Activated CD8-positive, alpha-beta memory T cell treated with anti-CD3 and anti-CD28 coated beads, Interleukin-2, amount 50 U/mL, for 24 hours (primary cell): ENCODE measurements around the gene DMBX1.

Experiments used
- DNase-seq: peaks from one replicate; pipeline ENCODE4 v3.0.0-alpha.2; 2020; ENCODE audit errors: extremely low read depth

Gene DMBX1

DNA sequence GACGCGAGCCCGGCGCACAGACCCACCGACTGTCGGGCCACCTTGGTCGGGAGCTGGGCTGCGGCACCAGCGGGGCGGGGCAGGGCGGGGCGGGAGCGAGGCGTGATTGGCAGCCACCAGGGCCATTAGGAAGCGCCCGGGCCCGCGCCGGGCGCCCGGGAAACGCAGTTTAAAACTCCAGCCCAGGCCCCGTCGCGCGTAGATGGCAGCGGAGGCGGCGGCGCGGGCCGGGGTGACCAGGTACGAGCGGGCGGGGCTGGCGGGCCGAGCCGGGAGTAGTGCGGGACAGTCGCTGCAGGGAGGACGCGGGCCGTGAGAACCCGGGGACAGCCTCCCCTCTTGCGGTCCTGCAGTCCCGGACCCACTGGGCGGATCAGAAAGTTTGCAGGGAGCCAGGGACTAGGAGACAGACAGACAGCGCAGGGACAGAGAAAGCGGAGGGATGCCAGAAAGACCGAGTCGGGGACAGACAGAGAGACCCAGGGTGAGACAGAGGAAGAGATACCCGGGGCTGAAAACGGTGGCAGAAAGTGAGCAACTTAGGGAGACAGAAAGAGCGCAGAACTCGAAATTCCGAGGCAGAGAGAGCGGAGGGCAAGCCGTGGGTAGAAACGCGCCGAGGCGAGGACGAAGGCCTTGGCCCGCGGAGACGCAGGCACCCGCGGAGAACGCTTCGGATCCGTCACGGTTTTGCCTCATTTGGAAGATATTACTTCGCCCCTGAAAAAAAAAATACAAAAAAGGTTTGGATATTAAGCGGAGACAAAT, at the start of gene DMBX1:
Gene DMBX1, plus strand, starts transcription at position 199 of the 768 bp plus-strand sequence. CDS start 17,175 bp downstream, outside the sequence.
- DNase-seq = no peak

DNA sequence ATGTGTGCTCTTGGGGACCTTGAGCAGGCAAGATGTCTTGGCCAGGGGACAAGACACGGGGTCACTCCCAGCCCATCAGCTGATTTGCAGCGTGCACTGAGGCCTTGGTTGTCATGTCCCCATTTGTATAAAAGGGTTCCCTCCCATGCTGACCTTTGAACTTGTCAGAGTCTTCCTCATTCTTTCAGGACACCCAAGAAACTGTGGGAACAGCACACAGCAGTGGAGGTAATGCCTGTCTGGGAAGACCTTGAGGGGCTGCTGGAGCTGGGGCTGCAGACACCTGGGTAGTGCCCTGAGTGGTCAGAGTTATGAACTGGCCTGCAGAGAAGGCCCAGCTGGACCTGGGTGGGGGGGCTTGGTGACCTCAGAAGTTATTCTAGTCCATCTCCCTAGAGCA, 49.2 kb upstream of the DMBX1 start:
- no peak for DNase-seq

DNA sequence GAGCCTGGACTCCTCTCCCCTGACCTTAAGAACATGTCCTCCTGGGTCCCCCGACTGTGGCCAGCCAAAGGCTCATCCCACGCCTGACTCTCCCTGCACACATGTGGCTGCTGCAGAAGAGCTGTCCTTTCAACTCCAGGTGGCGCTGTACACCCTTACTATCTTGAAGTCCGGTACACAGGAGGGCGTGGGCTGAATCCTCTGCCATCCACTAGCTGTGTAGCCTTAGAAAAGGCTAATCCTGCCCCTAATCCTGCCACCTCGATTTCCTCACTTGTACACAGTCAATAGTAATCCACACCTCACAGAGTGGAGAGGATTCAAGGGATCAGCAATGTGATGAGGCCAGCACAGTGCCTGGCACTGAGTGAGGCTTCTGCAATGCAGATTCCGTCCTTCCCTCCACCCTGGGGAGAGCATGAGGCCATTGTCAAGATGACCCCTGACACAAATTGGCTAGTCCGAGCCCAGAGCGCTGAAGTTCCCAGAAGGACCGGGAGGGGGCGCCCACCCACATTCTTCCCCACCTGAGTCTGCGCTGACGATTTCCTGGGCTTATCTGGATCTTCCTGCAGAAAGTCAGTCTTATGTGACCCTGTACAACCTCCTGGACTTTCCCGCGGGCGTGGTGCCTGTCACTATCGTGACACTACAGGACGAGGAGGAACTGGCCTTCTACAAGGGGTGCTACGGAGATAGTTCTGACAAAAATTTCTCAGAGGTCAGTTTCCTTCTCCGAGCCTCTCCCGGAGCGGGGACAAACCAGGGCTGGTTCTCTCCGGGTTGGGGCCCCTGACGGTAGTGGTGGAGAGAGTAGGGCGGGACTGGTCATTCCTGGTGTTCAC, 47.1 kb upstream of the DMBX1 start:
- DNase-seq = peak; percentile 35

DNA sequence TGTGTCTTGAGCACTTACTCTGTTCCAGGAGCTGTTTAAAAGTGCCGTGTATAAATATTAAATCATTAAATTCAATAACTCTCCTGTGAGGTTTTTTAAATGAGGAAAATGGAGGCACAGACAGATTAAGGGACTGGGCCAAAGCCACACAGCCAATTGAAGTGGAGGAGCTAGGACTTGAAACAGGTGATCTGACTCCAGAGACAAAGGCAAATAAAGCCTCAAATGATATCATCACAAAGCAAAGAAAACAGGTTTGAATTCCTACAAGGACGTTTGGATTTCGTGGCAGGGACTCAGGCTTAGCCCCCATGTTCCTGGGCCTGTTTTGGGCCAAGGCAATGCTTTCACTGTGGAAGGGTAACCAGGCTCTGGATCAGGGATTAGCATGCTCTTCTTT, 45.2 kb upstream of the DMBX1 start:
- no peak for DNase-seq

DNA sequence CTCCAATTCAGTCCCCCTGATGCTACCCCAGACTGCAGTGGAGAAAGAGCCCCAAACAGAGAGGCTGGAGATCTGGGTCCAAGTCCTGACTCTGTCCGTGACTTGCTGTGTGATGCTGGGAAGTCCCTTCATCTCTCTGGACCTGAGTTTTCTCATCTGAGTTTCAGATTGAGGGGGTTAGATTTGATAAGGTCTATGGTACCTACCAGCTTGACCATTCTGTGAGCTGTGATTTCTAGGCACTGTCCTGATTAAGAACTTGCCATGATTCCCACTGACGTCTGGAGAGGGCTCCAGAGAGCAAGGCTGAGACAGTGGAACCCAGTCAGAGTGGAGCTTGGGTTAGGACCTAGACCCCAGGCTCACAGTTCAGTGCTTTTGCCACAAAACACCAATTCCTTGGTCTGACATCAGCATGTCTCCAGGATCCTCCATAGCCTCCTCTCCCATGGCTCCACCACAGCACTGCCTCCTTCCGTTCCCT, 43.8 kb upstream of the DMBX1 start:
- no peak for DNase-seq

DNA sequence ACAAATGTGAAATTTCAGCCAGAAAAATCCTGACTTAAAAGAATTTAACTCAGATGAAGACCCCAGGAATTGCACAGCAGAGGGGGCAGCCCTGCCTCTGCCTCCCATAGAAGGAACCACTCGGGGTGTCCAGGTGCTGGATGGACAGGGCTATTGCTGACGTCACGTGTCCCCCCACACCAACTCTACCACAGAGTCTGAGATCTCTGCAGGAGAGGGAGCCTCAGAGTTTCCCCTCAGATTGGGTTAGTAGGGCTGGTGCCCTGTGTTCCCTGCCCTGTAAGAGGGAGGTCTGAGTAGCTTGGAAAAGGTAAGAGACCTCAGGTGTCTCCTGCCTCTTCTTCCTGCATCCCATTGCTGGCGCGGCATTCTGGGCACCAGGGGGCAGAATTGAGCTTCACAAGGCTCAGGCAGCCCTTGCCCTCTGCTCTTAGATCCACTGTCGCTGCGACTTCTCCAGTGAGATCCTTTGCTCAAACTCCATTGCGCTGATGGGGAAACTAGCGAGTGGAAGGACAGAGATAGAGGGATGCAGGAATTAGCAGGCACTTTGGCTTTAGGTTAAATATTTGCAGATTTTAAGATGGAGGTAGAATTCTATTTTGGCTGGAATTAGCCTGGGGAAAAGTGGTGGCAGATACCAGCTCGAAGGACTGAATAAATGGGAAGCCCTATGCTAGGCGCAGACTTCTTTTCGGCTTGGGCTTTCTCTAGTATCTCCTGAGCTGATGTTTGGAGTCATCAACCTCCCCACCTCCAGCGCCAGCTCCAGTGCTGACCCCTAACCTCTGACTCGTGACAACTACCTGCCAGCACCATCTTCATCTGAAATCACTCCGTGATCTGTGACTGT, 42.8 kb upstream of the DMBX1 start:
- peak; percentile 52 for DNase-seq

DNA sequence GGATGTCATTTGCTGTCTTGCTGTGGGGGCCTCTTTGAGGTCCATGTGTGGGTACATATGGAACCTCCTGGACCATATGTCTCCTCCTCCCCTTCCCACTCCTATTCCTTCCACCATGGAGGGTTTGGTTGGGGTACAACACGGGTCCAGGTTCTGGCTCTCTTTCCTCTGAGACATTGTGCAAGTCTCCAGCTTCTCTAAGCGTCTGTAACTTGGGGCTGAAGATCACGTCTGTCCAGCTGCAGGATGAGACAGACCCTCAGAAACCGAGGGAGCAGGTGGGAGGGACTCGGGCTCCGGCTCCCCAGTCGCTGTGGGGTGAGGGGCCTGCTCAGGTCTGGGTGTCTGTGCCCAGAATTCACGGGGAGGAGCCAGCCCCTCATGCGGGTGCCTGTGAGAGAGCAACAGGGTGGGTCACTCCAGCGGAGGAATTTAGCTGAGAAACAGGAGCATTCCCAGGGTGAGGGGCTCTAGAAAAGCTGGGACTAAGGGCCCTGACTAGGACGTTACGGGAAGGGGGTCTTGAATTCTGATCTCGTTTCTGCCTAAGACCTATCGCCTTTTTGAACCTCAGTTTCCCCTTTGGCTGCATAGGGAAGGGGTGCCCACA, 42.0 kb upstream of the DMBX1 start:
- DNase-seq = no peak

DNA sequence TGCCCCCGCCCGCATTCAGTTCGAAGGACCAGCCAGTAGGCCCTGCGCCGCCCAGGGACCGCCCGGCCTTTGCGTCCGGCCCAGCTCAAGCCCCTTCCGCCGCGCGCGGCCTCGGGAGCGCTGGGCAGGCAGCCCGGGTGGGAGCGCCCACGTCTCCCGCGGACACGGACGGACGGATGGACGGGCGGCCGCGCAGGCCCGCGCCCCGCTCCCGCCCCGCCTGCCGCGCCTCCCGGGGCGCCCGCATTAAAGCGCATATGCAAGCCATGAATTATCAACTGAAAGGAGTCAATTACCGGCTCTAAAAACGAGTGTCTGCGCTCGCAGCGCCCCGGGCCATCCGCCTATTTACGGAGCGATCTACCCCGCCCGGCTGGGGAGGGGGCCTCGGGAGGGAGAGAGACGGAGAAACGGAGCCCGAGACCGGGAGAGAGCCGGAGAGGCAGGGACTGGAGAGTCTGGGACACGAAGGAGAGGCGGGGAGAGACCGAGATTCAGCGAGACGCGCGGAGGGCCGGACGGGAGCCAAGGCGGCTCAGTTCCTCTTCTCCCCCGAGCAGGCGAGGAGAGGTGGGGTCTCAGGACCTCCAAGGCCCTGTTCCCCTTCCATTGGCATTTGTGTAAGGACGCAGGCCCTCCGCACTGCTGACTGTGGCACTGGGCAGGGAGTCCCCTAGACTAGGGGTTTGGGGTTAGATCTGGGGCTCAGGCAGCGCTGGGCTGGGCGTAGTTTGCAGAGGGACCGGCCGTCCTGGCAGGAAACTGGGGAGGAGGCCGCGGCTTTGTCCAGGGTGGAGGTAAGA, 41.3 kb upstream of the DMBX1 start:
- DNase-seq = no peak

DNA sequence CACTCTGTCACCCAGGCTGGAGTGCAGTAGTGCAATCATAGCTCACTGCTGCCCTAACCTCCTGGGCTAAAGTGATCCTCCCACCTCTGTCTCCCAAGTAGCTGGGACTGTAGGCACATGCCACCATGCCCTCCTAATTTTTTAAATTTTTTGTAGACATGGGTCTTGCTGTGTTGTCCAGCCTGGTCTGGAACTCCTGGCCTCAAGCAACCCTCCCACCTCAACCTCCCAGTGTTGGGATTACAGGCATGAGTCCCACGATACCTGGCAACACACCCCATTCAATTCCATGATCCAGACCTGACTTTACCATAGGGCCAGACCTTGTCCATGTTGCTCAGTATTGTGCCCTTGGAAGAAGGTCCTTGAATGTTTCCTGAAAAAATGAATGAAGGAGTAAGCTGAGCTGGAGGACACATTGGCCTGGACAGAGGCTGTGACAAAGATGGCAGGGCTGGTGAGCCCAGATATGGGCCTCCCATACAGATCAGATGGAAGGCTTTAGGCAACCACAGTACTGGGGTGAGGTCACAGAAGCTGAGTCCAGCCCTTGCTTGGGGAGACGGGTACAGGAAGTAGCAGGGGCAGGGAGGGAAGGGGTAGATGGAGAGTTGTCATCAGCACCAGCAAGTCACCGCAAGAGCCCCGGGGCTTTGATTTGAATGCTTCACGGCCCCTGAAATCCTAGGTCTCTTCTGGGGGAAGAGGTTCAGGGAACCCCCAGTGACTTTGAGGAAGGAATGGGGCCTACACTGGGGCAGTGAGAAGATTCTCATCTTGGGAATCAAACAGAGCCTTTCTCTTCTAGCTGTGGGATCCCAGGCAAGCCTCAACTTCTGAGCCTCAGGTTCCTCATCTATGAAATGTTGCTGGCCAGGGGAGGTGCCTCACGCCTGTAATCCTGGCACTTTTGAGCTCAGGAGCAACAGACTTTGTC, 40.1 kb upstream of the DMBX1 start:
- no peak for DNase-seq

DNA sequence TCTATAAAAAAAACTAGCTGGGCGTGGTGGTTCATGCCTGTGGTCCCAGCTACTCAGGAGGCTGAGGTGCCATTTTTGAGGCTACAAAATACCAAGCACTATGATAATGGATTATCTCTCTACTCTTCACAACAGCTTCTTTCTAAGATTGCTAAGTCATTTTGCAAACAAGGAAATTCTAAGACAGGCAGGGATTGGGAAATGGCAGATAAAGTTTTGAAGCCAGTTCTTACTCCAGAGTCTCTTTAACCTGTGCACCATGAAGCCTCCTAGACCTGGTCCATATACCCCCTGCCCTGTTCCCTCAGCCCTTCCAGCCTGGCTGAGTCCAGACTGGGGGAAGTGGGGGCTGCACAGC, 39.5 kb upstream of the DMBX1 start:
- DNase-seq = no peak

DNA sequence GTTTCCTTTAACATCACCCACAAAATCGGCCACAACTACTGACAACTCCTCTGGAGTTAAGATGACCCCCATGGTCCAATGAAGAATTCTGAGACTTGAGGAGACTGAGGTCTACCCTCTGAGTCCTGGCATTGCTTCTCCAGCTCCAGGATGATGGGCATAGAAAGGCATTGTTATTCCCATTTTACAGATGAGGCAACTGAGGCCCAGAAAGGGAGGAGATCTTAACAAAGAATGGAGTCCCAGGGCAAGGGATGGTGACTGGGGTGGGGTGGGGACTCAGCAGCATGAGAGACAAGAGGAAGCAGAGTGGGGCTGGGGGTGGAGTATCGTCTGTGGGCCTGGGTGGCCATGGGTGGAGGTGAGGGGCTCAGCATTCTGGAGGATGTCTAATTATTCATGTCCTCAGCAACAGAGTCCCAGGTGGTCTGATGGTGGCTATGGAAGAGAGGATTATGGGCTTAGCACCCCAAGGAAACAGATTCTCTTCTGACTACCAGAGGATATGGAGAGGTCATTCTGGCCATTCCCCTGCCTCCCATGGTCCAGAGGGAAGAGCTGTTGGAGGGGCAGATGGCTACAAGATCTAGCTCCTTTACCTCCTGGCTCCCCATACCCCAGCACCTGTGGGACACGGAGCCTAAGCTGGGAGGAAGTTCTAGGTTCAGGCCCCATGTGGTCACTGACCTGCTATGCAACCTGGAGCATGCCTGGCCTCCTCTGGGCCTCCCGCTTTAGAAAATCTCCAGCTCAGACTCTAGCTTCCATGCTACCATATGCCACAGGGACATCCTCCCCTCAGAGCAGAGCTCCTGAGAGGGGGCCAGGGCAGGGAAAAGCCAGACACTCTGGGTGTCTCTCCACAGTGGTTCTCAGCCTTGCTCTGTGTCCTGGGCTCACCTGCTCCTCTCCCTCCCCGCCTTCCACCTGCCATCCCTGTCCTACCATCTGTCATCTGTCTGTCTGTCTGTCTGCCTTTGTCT, 37.4 kb upstream of the DMBX1 start:
- no peak for DNase-seq

DNA sequence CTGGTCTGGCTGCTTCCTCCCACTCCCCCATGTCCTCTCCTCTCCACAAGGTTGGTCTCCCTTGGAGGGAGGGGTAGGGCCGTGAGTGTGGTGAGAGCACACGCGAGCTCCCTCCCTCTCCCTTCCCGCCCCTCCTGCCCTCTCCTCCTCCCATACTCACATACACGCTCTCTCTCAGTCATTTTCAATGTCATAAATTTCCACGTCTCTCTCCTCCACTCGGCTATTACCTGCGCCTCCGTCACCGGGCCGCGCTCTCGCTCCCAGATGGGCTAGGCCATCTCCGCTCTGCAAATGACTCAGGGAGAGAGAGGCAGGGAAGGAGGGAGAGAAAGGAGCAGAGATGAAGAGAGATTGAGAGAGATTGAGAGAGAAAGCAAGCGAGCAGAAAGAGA, 36.7 kb upstream of the DMBX1 start:
- DNase-seq = no peak

DNA sequence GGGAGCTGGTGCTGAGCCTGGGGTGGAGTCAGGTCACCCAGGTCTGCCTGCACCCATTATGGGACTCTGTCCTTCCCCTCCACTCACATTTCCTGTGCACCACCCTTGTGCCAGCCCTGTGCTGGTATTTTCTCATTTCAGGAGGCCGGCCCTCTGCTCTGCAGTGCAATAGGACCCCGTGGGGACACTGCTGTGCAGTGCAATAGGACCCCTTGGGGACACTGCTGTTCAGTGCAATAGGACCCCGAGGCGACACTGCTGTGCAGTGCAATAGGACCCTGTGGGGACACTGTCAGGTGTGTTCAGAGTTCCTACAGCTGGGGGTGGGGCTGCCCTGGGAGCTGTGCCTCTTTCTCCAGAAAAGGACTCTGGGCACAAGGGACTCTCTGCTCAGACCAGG, 36.2 kb upstream of the DMBX1 start:
- no peak for DNase-seq

DNA sequence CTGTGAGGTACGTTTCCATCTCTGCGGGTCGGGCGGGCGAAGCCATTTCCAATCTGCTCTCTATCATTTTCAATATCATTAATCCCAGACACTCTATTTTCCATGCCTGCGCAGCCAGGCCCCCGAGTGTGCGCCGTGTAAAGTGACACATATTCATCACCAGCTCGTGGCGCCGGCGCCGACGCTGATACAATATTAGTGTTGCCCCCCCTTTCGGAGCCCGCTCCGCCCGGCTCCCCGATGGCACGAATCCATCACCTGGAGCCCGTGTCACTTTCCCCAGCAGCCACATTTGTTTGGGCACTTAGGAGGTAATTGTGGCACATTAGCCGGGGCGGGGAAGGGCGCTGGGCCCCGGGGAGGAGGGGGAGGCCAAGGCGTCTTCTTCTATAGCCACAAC, 33.7 kb upstream of the DMBX1 start:
- no peak for DNase-seq

DNA sequence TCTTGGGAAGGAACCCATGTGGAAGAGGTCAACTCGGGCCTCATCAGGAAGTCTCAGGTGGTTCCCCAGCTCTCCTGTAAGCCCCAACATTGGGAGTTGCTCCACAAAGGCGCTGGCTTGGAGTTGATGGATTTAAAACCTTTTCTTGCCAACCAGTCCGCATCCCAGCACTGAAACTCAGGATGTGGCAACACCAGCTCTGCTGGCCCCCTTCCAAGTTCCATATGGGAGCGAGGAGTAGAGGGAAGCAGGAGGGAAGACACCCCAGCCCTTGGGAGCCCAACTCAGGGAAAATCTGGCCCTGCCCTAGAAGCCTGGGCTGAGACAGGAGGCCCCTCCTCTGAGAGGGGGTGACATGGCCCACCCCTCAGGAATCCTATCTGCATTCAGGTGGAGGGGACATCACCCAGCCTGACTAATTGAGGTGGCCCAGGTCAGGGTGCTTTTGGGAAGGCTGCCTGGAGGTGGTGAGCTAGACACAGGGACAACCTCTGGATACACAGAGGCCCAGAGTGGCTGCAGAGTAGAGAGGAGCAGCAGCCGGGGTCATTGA, 33.1 kb upstream of the DMBX1 start:
- DNase-seq = no peak

DNA sequence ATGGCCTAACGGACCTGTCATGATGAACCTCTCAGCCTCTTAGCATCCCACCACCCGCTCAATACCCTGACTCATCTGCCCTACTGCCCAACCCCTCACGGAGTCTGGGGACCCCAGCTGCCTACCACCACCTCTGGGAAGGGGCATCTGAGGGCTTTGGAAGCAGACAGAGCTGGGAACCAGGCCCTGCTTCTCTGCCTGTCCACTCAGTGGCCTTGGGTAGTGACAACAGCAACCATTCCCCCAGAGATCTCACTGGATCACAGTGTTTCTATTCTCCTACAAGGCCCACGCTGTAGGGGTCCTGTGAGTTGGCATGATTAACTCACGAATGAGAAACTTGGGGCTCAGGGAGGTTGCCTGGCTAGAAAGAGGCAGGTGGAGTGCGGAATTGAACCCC, 32.5 kb upstream of the DMBX1 start:
- no peak for DNase-seq

DNA sequence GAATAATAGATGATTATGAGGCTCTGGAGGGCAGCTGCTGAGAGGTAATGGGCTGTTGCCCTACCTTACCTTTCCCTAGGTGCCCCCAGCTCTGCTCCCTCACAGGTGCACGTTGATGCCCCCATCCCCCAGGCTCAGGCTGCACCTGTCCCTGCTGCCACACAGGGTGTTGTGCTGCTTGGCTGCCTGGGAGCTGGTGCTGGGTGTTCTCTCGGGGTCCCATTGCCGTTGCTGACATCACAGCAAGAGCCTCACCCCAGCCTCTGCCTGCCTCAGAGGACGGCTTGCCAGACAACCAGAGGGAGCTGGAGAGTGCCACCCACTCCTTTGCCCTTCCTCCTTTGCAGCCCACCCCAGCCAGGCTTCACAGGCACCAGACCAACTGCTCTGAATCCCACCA, 31.4 kb upstream of the DMBX1 start:
- no peak for DNase-seq

DNA sequence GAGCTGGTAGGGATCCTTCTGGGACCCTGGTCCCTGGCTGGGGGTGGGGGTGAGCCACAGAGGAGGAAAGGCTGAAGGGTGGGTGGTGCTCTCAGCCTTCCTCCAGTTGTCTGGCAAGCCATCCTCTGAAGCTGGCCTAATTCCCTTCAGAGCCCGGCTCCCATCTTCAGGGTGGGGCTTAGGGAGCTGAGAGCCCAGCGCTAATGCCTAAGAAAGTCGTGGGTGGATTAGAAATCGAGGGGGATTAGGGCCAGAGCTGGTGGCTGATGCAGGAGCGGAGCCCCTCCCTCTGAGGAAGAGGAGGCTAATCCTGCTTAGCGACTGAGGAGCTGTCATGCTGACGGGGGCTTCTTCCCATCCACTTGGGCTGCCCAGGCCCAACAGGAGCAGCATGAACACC, 30.8 kb upstream of the DMBX1 start:
- DNase-seq = no peak
